Keratinocyte (primary cell): ENCODE results near the gene ZBTB1. TPM values are rescaled to one million over a fixed set of nuclear protein-coding genes. Genes with fewer than 3 reads are reported as not detected.

ENCODE experiments used
- DNase-seq: peaks from one replicate; pipeline ENCODE4 v3.0.0-alpha.2; 2011; ENCODE audit warnings: low read depth, missing footprints, low spot score
- FAIRE-seq: peaks from 2 replicates; lab custom pipeline; 2011; peaks lifted over from hg19 to GRCh38; lab: Jason Lieb, UNC
- H2AFZ ChIP-seq: 2 replicates; pipeline ENCODE4 v1.6.0; 2012; ENCODE audit warnings: low read length, control low read depth, inconsistent platforms; ENCODE audit not compliant: control insufficient read depth
- H3K27ac ChIP-seq: 2 replicates; pipeline ENCODE4 v1.5.1; 2011; ENCODE audit warnings: low read length; ENCODE audit not compliant: control insufficient read depth, insufficient read depth
- H3K27me3 ChIP-seq: 3 replicates; pipeline ENCODE4 v1.6.0; 2011; ENCODE audit warnings: low read length; ENCODE audit not compliant: control insufficient read depth, insufficient read depth; ENCODE audit errors: extremely low read depth
- H3K36me3 ChIP-seq, 2 experiments: 2 replicates in 1 of 2; 3 replicates in 1 of 2; pipeline ENCODE4 v1.5.1; 2011; ENCODE audit warnings: low read length in 2 of 2, mild to moderate bottlenecking in 1 of 2; ENCODE audit not compliant: control insufficient read depth in 2 of 2, insufficient read depth in 2 of 2; ENCODE audit errors: extremely low read depth in 1 of 2
- H3K4me1 ChIP-seq: 3 replicates; pipeline ENCODE4 v1.5.1; 2011; ENCODE audit warnings: low read length; ENCODE audit not compliant: control insufficient read depth, insufficient read depth; ENCODE audit errors: extremely low read depth
- H3K4me2 ChIP-seq: 3 replicates; pipeline ENCODE4 v1.6.0; 2011; ENCODE audit warnings: low read depth, low read length; ENCODE audit not compliant: control insufficient read depth, insufficient read depth; ENCODE audit errors: extremely low read depth
- H3K4me3 ChIP-seq, 3 experiments: fragments of 200-600 bp in 1 of 3; sonication (generic) in 1 of 3; 2 replicates in 2 of 3; 3 replicates in 1 of 3; pipeline ENCODE4 v1.5.1; 2011 to 2016; ENCODE audit warnings: low read length in 3 of 3, mild to moderate bottlenecking in 3 of 3, control low read depth in 2 of 3, inconsistent platforms in 1 of 3, low read depth in 1 of 3, mixed read lengths in 1 of 3, mixed run types in 1 of 3, moderate library complexity in 1 of 3; ENCODE audit not compliant: control insufficient read depth in 2 of 3, insufficient read depth in 2 of 3; ENCODE audit errors: extremely low read depth in 1 of 3
- H3K79me2 ChIP-seq: 2 replicates; pipeline ENCODE4 v1.6.0; 2012; ENCODE audit warnings: low read length; ENCODE audit not compliant: control insufficient read depth, insufficient read depth
- H3K9ac ChIP-seq: 3 replicates; pipeline ENCODE4 v1.6.0; 2011; ENCODE audit warnings: low read length; ENCODE audit not compliant: control insufficient read depth, insufficient read depth; ENCODE audit errors: extremely low read depth
- H3K9me1 ChIP-seq: 3 replicates; pipeline ENCODE4 v1.6.0; 2011; ENCODE audit warnings: low read length; ENCODE audit not compliant: control insufficient read depth, insufficient read depth; ENCODE audit errors: extremely low read depth
- H3K9me3 ChIP-seq: 2 replicates; pipeline ENCODE4 v1.5.1; 2012; ENCODE audit warnings: low read depth, low read length; ENCODE audit not compliant: control insufficient read depth
- H4K20me1 ChIP-seq: 3 replicates; pipeline ENCODE4 v1.6.0; 2011; ENCODE audit warnings: low read length; ENCODE audit not compliant: control insufficient read depth, insufficient read depth; ENCODE audit errors: extremely low read depth
- EZH2 ChIP-seq: IDR thresholded peaks from one replicate; pipeline ENCODE4 v1.6.1; 2012; ENCODE audit warnings: inconsistent platforms, mild to moderate bottlenecking, low read length, moderate library complexity
- dilution Hi-C: fragments of 300-500 bp; cut with MboI; formaldehyde crosslinking; loops from one replicate; pipeline ENCODE4 v1.7.0; 2020; ENCODE audit warnings: low sequenced_read_pairs; ENCODE audit not compliant: extremely low pct_ligation_motif_present
- polyA plus RNA-seq, 5 experiments: library from polyadenylated mRNA; depleted of rRNA in 3 of 5; stranded (reverse) in 3 of 5; stranded (forward) in 1 of 5; unstranded in 1 of 5; fragments of >200 nt; gene quantifications; 1 replicate in 1 of 5; 2 replicates in 3 of 5; 3 replicates in 1 of 5; pipeline versions ENCODE4 v1.2.1 to v1.2.3, GENCODE V29; 2011 to 2012; ENCODE audit warnings: missing spikeins in 2 of 5, low read depth in 1 of 5, low replicate concordance in 1 of 5
- TF ChIP-seq, protein P1 (sequence below), 3 experiments: IDR thresholded peaks in 1 of 3; conservative IDR thresholded peaks in 1 of 3; optimal IDR thresholded peaks in 1 of 3; 2 replicates in 2 of 3; 3 replicates in 1 of 3; pipeline versions ENCODE3 to v1.5.1; 2011; ENCODE audit warnings: low read length in 3 of 3, mild to moderate bottlenecking in 3 of 3, moderate library complexity in 2 of 3, control low read depth in 1 of 3, inconsistent platforms in 1 of 3; ENCODE audit not compliant: insufficient read depth in 2 of 3; ENCODE audit errors: extremely low read depth in 1 of 3

ZBTB1 gene
- polyA plus RNA-seq, 1 donor (not counting 4 experiments of a cell fraction or from before 2014, with no cell fraction given), result 40.7 TPM

DNA sequence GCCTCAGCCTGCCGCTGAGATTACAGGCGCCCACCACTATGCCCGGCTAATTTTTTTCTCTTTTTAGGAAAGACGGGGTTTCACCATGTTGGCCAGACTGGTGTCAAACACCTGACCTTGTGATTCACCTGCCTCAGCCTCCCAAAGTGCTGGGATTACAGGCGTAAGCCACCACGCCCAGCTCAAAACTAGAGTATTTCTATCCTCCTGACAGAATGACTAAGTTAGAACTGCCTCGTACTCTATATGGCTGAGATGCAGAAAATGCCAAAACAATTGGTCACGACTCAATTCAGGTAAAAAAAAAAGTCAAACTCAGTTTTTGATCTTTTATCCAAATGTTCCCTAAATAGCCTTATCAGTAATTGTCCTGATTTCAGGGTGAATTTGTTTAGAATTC, 28.1 kb upstream of the ZBTB1 start:
- no peak overlapping the region for H3K4me2 ChIP-seq
- no peak for FAIRE-seq

DNA sequence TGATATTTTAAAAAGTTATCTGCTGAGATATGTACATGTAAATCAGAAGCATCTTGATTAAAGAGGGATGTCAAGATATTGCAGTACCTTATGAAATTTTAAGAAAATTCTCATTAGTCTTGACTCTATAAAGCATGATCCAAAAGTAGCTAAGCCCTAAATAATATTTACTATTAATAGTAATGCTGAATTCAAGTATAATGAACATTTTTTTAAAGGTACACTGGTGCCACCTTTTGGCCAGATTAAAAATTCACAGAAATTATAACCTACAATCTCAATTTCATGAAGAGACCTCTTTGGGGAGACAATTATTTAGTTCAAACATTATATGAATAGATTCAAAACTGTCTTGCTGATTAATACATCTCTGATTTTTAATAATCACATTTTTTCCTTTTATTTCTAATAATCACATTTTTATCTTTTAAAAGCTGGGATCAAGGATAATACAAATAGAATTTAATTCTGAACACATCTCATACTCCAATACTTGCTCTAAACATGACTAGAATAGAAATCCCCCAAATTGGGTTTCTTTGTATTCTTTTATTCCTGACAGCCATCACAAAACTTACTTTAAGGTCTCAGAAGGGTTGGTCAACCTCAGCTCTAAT, 25.8 kb upstream of the ZBTB1 start:
- no peak for DNase-seq
- Histone ChIP-seq H2AFZ (no peak overlapping the region), H3K9me1 (no peaks in the 10 kb centered on the region), H3K79me2 (no peaks in the 10 kb centered on the region), H3K36me3 (no peaks in the 10 kb centered on the region), H3K4me2 (no peak overlapping the region), H3K9ac (no peak overlapping the region), H3K27me3 (no peaks in the 10 kb centered on the region), H4K20me1 (no peaks in the 10 kb centered on the region), H3K9me3 (no peaks in the 10 kb centered on the region), H3K4me3 (no peak overlapping the region), H3K4me1 (no peaks in the 10 kb centered on the region), H3K27ac (no peak overlapping the region)
- TF ChIP-seq EZH2, result no peak
- TF ChIP-seq, protein P1, sequence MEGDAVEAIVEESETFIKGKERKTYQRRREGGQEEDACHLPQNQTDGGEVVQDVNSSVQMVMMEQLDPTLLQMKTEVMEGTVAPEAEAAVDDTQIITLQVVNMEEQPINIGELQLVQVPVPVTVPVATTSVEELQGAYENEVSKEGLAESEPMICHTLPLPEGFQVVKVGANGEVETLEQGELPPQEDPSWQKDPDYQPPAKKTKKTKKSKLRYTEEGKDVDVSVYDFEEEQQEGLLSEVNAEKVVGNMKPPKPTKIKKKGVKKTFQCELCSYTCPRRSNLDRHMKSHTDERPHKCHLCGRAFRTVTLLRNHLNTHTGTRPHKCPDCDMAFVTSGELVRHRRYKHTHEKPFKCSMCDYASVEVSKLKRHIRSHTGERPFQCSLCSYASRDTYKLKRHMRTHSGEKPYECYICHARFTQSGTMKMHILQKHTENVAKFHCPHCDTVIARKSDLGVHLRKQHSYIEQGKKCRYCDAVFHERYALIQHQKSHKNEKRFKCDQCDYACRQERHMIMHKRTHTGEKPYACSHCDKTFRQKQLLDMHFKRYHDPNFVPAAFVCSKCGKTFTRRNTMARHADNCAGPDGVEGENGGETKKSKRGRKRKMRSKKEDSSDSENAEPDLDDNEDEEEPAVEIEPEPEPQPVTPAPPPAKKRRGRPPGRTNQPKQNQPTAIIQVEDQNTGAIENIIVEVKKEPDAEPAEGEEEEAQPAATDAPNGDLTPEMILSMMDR (optimal IDR thresholded peaks at IDR 0.05 in 1 of 3, IDR thresholded peaks at IDR 0.05 in 1 of 3, conservative IDR thresholded peaks at IDR 0.05 in 1 of 3; ENCODE audit: extremely low read depth in 1 of 3, insufficient read depth in 2 of 3, low read length in 3 of 3), result no peak
- no peak for FAIRE-seq
- dilution Hi-C loops, result no loop called here

More for the DNA sequence above, 28.1 kb upstream of the ZBTB1 start:
- H3K79me2 ChIP-seq, result no peaks in the 10 kb centered on the region
- H4K20me1 ChIP-seq, result no peaks in the 10 kb centered on the region
- no peaks in the 10 kb centered on the region for H3K9me1 ChIP-seq
- no peaks in the 10 kb centered on the region for H3K27me3 ChIP-seq
- dilution Hi-C loops, result no loop called here
- H3K27ac ChIP-seq, result no peak overlapping the region
- no peaks in the 10 kb centered on the region for H3K36me3 ChIP-seq
- DNase-seq, result no peak
- TF ChIP-seq EZH2, result no peak
- TF ChIP-seq, protein P1 (optimal IDR thresholded peaks at IDR 0.05 in 1 of 3, IDR thresholded peaks at IDR 0.05 in 1 of 3, conservative IDR thresholded peaks at IDR 0.05 in 1 of 3; ENCODE audit: extremely low read depth in 1 of 3, insufficient read depth in 2 of 3, low read length in 3 of 3), result no peak
- H3K9me3 ChIP-seq, result no peaks in the 10 kb centered on the region
- no peak overlapping the region for H3K4me3 ChIP-seq
- H2AFZ ChIP-seq, result no peak overlapping the region
- no peaks in the 10 kb centered on the region for H3K4me1 ChIP-seq
- H3K9ac ChIP-seq, result no peak overlapping the region
